Stimulated activated CD4-positive, alpha-beta T cell treated with anti-CD3 and anti-CD28 coated beads, Interleukin-4, amount 100 ng/mL, for 4 hours (primary cell): Measurements from ENCODE around the gene TET3.
A peak's percentile ranks its signal among the peaks of the same experiment; 100 is the strongest.

Experiments used
- DNase-seq, 2 experiments: peaks; one replicate each; pipeline ENCODE4 v3.0.0-alpha.2; 2020

Gene TET3

DNA sequence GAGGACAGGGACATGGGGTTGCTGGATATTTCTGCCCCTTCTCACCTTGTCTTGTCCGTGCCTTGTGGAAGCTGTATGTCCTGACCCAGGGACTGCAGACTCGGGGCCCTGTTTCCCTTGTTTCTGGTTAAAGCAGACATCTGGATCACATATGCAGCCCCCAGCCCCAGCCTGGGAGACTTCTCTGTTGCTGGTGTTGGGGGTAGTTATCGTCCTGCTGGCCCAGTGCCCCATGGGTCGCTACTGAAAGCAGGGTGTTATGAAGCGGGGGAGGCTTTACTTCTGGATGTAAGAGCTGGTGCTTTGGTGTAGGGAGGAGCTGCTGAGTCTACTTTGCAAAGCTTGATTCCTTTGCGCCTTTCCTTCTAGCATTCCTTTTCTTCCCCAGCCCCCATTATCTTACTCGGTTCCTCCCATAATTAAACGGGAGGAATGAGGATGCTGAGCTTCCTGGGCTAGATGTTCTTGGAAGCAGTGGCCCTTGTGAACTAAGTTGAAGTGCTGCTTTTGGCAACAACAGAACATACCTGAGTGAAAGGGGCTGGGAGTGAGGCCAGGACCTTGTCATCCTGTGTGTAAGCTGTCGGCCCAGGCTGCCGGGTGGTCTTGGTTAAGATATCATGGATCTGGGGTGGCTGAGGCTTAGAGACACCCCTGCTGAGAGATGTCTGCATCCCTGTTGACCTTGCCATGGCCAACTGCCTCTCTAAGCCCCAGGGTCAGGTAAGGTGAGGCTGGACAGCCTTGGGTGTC lies 3.4 kb downstream of the TET3 start:
- DNase-seq, result no peak

DNA sequence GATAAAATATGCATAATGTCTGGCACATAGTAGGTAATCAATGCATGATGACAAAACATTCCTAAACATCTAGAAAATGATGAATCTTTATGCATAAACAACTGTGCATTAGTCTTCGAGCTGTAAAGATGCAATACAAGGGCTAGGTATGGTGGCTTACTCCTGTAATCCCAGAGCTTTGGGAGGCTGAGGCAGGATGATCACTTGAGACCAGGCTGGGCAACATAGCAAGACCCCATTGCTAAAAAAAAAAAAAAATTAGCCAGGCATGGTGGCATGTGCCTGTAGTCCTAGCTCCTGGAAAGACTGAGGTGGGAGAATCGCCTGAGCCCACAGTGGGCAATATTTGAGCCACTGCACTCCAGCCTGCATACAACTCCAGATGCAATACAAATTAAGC lies 5.3 kb downstream of the TET3 start:
- no peak for DNase-seq

DNA sequence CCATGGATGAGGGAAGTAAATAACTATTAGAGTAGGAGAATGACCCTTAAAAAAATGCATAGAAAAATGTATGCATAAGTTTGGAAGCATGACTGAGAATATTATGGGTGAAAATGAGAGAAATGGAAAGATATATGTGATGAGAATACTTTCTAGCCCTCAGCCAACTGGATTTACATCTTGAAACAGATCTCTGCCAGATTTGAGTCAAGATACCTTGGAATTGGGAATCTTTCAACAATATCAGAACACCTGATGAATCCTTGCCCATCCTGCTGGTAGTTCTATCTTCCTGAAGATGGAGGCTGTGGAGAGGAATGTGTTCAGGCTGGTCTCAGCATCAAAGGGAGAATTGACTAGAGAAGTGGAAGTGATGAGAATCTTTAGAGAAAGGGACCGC lies 5.8 kb downstream of the TET3 start:
- no peak for DNase-seq

DNA sequence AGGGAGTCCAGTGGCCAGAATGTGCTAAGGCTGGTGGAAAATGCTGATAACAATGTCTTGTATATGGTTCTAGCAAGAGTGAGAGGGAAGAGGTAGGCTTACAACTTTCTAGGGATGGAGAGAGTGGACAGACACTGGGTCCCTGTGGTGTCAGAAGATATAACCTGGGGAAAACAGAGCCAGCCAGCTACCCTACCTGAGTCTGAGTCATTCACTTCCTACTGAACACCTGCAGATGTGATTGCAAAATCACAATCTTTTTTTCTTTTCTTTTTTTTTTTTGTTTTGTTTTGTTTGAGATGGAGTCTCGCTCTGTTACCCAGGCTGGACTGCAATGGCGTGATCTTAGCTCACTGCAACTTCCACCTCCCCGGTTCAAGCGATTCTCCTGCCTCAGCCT lies 7.3 kb downstream of the TET3 start:
- DNase-seq, result no peak

DNA sequence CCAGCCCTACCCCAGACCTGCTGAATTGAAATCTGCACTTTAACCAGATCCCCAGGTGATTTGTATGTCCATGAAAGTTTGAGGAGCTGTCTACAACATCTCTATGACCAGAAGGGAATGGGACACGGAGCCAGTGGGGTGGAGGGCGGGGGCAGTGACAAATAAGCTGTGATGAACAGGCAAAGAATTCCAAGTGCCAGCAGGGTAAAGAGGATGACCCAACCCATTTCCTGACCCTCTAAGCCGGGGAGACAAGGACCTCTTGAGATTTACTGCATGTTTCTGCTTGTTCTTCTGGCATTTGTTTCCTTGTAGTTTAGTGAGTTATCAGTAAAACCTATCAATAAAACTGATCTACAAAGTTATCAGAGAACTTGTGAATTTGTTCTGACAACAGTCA lies 8.7 kb downstream of the TET3 start:
- DNase-seq, result no peak

DNA sequence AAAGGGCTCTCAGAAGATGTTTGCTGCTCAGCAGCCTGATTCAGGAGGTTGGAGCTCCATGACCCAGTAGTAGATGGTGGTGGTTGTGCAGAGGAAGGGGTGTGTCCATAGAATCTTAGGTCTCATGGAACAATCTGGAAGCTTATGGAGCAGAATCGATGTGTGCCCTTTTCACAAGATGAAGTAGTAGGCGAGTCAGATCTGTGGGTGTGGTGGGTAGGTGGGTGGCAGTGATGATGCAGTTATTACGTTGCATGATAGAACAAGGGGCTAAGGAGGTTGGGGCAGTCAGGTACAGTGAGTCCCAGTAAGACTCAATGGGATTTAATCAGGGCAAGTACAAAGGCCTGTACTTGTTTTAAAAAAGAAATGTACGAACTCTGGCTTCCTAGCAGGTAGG lies 9.1 kb downstream of the TET3 start:
- peak in 1 of 2 experiments; percentile 72 for DNase-seq

DNA sequence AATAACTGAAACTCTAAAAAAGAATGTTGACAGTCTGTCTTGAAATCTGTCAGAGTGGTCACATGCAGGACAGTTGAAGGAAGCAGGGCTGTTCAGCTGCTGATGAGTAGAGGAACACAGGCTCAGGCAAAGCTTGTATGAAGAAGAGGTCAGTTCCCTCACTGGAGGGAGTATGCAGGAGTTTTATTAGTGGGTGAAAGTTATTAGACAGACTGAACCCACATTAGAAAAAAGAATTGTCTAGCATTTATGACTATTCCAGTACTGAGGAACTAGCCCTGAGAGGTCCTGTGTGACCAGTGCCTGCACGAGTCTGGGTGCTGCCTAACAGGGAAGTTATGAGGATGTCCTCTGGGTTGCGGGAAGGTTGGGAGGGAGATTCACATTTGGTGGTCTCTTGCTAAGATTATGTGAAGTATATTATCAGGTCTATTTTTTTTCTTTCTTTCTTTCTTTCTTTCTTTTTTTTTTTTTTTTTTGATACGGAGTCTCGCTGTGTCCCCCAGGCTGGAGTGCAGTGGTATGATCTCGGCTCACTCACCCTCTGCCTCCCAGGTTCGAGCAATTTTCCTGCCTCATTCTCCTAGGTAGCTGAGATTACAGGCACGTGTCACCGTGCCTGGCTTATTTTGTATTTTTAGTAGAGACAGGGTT lies 9.6 kb downstream of the TET3 start:
- no peak for DNase-seq

DNA sequence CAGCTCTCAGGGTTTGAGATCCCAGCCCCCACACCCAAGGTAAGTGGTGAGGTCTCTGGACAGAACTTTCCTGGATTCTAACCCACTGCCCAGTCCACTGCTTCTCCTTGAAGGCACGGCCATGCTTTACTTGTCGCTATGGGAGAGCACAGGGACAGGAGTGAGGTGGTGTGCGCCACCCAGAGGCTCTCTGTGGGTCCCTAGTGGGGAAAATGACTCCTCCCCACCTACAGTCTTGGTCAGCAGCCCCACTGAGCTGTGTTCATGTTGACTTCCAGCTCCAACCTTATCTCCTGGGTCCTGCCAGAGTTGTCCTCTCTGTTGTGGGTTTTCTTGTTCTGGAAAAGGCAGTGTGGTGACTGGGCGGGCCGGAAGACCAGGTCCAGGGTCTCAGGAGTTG lies 11.1 kb downstream of the TET3 start:
- DNase-seq, result no peak

DNA sequence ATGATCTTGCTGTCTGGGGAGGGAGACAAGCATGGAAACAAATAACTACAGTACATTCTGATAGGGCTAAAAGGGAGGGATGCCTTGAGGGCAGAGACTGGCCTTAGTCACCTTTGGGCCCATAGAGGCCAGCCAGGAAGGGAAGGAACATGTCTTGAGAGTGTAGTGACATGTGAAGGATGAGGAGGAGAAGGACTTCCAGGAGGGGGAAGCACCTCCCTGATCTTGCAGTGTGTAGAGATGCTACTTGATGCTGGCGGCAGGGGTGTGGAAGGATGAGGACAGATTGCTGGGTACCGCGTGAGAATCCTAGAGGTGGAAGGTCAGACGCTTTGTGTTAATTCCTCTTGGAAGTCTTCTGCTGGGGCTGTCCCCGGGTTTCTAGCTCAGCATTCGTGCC lies 13.1 kb downstream of the TET3 start:
- DNase-seq, result no peak

DNA sequence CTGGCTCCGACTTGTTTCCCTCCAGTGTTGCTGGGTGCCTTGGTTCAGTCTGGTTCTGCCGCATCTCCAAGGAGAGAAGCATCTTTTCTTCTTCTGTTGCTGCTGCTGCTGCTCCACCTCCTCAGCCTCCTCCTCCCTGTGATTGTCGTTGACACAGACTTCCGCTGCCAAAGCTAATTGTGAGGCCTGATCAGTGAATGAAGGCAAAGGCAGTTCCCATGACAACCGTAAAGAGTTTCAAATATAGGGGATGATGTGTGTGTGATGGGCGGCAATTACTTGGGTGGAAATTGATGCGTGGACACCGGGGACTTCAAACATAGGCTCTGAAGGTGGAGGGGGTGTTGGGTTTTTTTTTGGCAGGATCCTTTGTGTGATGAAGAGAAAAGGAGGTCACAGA lies 13.7 kb downstream of the TET3 start:
- DNase-seq, result peak in 1 of 2 experiments; percentile 56

DNA sequence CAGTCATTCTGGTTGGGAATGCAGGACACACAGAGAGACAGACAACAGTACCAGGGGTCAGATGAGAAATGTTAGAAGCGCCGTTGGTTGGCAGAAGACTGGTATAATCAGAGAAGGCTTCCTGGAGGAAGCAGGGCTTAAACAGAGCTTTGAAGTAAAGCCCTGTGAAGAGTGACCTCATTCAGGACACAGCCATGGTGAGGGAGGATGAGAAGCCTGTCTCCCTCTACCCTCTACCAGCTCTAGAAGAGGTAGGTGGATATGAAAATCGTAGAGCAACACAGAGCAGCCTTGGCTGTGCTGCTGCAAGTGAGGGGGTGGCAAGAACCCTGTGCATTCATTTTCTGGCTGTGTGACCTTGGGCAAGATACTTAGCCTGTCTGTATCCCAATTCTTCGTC lies 14.2 kb downstream of the TET3 start:
- DNase-seq, result no peak

DNA sequence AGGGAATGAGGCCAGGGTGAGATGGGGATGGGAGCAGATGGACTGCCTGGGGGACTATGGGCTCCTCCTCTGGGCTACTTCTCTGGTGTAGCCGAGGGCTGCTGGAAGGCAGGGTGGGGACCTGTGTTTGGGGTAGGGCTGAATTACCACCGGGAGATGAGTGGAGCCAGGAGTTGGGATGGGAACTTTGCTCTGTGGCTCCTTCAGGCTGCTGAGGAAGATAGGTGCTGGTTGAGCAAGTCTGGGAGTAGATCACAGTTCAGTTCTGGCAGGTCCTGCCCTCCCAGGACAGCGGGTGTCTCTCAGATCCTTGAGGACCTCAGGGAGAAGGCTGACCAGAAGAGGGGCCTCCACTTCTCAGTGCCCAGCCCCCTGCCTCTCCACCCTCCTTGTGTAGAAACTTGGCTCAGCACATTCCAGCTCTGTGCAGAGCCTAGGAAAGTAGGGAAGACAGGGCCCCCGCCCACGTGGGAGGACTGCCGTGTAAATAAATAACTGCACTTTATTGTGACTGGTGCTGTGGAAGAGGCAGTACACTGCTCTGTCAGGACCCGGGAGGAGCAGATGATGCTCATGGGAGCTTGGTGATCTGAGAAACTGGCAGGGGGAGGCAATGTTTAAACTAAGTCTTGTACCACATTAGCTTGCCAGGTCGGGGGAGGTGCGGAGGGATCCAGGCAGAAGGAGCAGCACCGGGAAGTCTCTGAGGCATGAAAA lies 15.3 kb downstream of the TET3 start:
- no peak for DNase-seq

DNA sequence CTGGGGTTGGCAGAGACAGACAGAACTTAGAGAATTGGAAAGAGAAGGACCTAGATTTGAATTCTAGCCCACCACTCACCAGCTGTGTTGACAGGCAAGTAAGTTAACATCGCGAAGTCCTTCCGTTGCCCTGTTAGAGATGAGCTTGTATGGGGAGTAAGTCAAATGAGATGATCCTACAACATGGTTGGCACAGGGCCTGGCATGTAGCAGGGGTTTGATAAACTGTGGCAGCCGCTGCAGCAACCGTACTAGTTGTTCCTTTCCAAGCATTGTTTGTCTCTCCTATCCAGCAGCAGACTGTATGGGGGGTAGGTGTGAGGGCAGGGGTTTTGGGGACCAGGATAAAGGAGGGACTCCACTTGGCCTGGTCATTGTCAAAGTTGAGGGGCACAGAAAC lies 16.0 kb downstream of the TET3 start:
- no peak for DNase-seq

DNA sequence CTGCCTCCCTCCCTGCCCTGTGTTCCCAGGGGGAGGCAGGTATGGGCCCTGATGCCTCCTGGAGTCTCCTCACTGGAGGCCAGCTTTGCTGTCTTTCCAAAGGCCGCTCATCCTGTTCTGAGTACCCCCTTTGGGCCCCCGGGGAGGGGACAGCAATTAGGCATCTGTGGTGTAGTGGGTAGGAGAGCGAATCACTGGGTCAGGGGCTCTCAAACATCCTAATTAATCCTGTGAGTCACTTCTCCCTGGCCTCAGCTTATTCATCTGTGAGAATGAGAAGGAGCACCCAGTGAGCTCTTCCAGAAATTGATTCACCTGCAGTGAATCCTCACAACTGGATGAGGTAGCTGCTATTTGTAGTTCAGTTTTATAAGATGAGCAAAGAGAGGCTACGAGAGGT lies 16.4 kb downstream of the TET3 start:
- no peak for DNase-seq

DNA sequence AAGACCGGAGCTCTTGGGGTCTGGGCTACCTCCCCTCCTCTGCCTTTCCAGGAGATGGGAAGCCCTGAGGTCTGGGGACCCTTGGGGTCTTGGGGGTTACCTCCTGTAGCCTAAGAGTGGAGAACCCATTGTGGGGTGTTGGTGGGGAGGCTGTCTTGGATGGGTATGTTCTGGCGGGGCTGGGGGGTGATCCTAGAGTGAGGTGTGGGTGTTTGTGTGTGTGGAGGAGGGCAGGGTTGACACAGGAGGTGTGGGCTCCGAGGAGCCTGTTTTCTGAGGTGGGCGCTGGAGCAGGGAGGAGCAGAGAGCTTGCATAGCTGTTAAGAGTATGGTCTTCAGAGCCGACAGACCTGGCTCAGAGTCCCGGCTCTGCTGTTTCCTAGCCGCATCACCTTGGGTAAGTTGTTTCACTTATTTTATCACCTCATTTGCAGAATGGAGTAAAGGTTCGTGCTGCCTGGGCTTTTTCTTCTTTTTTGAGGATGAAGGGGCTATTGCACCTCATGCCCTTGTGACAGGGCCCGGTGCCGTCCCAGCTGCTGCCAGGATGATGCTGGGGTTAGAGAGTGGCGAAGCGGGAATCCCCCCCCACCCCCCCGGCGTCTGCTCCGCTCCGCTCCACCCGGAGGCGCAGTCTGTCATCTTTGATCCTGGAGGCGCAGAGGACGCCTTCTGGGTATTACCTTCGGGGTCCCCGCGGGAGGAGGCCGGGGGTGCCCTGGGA lies 17.2 kb downstream of the TET3 start:
- no peak for DNase-seq

DNA sequence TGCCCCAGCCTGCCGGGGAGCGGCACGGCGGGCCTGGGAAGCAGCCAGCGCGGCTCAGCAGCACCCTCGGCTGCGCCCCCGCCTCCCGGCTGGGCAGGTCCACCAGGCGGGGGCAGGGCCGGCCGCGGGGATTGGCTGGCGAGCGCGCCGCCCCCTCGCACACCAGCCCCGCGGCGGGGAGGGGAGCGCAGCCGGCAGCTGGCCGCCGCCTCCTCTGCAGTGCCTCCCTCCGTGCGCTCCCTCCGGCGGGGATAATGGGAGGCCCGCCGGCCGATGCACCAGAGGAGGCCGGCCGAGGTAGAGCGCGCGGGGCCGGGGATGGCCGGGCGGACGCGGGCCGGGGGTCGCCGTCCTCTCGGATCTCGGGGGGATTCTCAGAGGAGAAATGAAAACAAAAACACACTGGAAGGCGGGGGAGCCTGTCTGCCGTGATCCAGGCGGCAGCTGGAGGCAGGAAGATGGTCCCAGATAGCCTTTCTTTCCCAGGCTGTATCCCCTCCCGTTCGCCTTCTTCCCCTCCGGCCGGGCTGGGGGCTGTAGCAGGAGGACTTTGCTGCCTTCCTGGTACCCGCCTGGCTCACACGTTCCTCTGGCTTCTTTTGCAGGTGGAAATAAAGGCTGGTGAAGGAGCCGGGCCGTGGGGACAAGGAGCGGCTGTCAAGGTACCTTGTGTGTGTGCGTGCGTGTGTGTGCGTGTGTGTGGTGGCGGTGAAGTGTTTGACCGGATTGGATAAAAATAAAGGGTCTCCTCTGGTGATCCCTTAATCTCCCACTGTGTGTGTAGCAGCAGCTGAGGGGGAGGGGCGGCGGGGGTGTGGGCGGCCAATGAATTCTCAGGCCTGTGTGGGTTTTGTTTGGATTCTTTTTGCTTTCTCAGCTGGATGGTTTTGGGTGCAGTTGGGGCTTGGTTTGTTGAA lies 18.1 kb downstream of the TET3 start:
- DNase-seq, result peak; percentile 67 to 72

DNA sequence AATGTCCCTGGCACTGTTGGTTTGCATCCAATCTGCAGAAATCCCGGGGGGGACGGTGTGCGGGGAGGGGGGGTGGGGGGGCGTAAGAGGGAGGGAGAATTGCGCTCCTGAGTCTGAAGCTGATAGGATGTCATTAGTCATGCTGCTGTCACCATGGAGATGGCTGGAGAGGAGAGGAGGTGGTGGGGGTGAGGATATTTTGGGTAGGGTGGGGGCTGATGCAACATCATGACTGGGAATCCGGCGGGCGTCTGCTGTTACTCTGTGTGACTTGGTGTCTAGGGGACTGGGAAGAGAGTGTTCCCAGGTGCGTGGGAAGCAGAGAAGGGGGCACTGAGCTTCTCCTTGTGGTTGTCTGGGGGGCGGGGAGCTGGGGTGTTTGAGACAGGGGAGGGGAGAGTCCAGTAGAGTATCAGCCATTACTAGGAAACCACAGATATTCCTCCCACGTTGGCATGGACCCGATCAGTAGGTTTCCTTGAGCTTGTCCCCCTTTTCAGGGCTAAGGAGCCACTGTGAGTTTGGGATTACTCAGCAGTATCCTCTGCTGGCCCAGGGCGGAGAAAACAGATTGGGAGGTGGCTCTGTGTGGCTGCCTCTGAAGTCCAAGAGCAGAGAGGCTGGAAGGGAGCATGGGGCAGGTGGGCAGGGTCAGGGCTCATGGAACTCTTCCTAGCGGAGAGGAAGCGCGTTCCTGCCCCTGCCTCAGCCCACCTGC lies 18.9 kb downstream of the TET3 start:
- peak in 1 of 2 experiments; percentile 32 for DNase-seq

DNA sequence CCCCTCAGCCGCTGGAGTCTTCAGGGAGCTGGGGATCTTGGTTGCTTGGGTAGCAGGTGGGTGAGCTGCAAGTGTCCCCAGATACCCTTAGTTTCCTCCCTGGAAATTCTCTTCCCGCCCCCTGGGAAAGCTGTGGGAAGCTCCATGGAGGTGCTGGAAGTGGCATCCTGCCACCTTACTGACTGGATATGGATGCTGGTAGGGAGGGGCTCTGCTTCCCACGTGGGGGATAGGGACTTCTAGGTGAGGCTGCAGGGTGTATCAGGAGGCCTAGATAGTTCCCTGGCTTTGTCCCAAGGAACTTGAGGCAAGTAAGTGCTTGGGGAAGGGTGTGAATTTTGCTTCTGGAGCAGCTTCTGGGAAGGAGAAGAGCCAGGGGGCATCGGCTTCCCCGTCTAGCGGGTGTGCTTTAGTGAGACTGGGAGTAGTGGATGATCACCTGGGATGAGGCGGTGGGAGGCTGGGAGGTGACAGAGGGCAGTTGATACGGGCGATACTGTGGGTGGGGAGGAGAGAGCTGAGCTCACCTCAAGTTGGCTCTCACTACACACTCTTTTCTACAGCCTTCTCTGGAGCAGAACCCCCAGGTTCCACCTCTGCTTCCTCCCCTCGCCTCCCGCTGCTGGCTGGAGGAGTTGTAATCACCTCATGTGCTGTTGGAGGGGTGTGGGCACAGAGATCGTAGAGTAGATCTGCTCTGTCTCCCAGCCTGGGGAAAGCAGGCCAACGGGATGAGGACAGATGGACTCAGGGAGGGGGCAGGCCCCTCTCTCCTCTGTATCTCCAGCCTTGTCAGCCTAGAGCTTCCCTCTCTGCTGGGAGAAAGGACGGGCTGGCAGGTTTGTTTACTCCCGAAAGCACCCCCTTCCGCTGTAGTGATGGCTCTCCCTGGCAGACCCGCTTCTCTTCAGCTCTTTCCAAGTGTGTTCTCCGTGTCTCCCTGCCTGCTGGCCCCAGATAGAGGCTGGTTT lies 19.8 kb downstream of the TET3 start:
- no peak for DNase-seq

DNA sequence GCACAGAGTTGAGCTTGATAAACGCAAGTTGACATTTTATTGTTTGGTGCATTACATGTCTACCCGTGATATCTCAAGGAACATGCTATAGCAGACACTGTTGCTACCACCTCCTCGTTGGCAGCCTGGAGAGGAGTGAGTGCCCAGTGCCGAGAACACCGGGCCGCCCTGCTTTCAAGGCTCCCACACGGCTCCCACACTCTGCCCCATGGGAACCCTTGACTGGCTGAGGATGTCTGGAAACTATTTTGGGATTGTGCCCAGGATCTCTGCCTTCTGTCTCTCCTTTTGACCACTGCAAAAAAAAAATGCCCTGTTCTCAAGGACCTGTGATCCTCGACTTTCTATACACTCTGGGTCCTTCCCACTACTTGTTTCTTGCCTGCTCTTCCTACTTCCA lies 21.1 kb downstream of the TET3 start:
- DNase-seq, result no peak

DNA sequence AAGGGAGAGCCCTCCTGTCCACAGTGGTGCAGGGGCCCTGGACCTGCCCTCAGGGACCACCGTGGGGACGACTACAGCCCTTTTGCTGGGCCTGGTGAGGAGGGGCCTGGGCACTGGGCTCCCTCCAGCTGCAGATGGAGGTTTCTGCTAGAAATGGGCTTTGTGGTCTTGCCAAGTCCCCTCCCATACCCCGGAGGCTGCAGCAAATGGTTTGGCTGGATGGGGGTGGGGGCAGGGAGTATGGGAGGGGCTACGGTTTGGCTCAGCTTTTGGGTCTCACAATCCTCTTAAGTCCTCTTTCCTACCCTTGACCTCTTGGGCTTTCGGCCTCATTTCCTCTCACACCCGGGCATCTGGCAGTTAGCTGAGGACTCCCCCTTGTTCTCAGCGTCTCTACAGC lies 21.7 kb downstream of the TET3 start:
- DNase-seq, result no peak
